ENCODE data around the gene TMEM223.
A peak's percentile ranks its signal among the peaks of the same experiment; 100 is the strongest.
"Not testable (repeated sequence)": the region's sequence is repeated elsewhere in the genome, so short reads cannot be mapped to it uniquely, and the experiment has no call there.

TMEM223 gene

GRCh38 chr11:62791501-62792201 lies at the start of gene TMEM223:
Gene TMEM223 (minus strand): TSS chr11:62792006. CDS start chr11:62791994, 12 bp downstream.
- DNase-seq, result peak; percentile 76

DNA sequence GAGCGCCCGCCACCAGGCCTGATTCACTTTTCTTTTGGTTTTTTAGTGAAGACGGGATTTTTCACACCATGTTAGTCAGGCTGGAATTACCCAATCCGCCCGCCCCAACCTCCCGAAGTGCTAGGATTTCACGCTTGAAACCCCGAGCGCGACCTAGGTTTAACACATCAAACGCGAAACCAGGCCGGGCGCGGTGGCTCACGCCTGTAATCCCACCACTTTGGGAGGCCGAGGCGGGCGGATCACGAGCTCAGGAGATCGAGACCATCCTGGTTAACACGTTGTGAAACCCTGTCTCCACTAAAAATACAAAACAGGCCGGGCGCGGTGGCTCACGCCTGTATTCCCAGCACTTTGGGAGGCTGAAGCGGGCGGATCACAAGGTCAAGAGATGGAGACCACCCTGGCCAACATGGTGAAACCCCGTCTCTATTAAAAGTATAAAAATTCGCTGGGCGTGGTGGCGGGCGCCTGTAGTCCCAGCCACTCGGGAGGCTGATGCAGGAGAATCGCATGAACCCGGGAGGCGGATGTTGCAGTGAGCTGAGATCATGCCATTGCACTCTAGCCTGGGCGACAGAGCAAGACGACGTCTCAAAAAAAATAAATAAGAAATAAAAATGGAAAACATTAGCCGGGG lies 49.0 kb upstream of the TMEM223 start:
- DNase-seq, result peak; percentile 61

GRCh38 chr11:62839050-62839945 lies 47.5 kb upstream of the TMEM223 start, which contains the start of gene WDR74:
Gene WDR74 (minus strand): TSS chr11:62839590. CDS start chr11:62839570, 20 bp downstream.
- DNase-seq, result peak; percentile 87

GRCh38 chr11:62835336-62835735 lies 43.5 kb upstream of the TMEM223 start:
- DNase-seq, result no peak

DNA sequence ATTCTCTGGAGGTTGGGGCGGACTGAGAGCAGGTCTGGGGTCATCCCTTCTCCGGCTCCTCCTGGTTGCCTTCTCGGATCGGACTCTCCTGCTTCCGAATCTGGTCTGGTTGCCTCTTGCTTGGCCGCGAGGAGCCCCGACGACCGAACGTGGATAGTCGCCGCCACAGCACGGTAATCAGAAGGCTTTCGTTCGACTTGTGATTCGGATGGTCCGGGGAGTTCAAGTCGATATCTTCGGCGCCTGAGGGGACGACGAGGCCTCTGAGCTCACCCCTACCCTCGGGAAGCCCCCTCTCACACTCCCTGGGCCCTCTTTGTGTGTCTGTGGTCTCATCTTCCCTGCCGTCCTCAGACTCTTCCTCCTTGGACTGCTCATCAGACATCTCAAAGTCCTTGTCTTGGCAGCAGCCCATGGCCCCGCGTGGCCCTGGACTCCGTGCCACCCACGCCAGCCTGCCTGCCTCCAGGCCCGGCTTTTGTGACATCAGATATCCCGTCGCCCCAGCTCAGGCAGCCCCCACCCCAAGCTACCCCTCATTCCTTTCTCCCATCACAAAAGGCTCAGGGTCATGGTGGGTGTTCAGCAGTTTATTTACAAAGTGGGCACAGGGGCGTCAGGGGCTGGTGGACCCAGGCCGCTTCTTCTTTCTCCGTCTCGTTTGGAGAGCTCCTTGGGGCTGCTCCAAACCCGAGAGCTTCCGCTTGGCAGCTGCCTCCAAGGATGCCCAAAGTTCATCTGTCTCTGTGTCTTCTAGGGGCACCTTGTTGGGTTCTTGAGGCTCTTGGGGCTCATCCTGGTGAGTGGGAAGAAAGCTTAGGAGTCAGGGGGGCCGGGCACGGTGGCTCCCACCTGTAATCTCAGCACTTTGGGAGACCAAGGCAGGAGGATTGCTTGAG lies 40.8 kb upstream of the TMEM223 start, which contains the start of gene TEX54:
TSS of gene TEX54 (minus strand) at position 506 of the 899 bp plus-strand sequence.
- no peak for DNase-seq

DNA sequence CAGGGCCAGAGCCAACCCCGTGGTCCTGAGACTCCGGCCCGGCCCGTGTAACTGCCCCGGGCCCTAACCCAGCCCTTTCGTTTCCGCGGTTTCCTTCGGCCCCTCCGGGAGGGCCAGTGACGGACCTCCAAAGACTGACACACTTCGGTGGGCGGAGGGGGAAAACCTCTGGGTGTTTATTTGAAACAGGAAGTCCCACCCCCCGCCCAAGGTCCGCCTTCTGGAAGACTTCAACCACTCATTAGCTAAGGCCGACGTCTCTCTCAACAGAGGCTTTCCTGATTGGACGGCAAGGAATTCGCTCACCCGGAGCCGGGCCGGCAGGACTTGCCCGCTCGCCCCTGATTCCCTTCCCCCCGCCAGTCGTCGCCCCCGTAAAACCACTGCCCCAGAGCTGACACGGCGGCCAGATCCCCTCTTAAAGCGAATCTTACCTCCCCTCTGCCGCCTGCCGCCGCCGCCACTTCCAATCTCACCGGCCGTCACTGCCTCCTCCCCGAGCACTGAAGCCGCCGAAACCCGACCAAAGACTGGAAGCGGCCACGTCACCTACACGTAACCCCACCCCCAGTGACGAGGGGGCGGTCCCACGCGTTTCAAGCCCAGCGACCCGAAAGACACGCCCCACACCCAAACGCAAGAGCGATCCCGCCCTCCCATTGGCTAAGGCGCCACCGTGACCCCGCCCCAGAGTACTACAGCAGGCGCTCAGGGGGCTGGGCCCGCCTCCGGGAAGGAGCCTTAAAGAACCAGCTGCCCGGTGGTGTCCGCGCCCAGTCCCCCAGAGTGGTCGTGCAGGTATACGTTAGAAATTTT lies 39.9 kb upstream of the TMEM223 start, which contains the start of gene STX5:
TSS of gene STX5 (minus strand) at position 532 of the 816 bp plus-strand sequence. CDS start 808 bp downstream, outside the sequence.
- DNase-seq, result peak; percentile 97

GRCh38 chr11:62830904-62831519 lies 39.2 kb upstream of the TMEM223 start:
- peak; percentile 46 for DNase-seq

- not testable (repeated sequence) for DNase-seq
Observed at GRCh38 chr11:62828130-62828529, 36.3 kb upstream of the TMEM223 start.

- no peak for DNase-seq
Observed at GRCh38 chr11:62823677-62824076, 31.9 kb upstream of the TMEM223 start.

DNA sequence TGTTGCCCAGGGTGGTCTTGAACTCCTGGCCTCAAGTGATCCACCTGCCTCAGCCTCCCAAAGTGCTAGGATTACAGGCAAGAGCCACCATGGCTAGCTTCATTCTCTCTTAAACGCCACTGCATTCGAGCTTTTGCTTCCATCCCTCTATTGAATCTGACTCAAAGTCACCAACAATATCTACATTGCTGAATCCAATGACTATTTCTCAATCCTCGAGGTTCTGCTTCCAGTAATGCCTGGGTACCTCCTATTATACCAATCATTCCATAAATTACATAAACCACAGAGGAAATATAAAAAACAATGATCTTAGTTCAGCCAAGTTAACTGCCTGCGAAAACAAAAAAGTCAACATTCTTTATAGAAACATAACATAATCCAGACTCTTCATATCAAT lies 25.3 kb upstream of the TMEM223 start:
- no peak for DNase-seq

DNA sequence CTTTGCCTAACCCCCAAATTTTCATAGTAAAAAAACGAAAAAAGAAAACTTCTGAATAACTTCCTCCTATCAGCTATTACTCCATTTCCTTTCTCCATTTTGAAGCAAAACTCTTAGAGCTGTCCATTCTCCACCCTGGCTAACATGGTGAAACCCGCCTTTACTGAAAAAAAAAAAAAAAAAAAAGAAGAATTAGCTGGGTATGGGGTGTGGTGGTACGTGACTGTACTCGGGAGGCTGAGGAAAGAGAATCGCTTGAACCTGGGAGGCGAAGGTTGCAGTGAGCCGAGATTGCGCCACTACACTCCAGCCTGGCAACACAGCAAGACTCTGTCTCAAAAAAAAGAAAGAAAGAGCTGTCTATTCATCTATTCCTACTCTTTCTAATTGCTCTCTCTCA lies 24.8 kb upstream of the TMEM223 start:
- DNase-seq, result no peak

- DNase-seq, result no peak
Observed at GRCh38 chr11:62811659-62812058, 19.9 kb upstream of the TMEM223 start.

DNA sequence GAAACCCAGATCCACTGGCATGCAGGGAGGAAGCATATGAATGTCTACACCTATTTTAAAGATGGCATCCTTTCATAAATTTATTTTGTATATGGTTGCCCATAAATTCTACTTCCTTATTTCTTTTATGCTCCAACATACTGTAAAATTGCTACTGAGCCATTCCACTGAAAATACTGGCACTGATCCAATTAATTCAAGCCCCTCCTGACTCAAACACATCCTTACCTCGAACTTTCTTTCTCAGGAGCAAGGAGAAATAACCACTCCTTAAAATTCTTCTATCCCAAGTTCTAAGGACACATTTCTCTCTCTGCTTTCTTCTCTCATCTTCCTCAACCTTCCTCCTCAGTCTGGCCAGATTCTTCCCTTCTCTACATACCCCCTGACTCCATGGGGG lies 18.9 kb upstream of the TMEM223 start:
- no peak for DNase-seq

DNA sequence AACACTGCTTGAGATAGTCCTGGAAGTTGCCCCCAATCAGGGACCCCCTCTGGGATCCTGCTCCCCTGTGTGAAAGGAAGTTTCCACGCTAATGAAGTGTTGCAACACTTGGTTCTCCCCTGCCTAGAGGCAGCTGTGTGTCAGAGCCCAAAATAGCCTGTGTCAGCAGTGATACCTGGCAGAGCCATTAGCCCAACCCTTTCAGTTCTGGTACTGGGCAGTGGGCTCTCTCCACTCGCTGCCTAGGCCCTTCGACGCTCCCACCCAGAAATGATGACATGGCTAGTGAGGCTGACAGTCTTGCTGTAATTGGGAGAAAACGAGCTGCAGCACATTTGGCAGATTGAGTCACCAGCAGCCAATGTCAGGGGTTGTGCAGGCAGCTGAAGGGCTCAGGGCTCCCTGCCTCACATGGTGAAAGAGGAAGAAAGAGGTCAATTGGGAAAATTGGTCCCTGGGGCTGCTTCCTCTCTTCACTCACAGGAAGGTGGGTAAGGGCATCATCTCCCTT lies 14.9 kb upstream of the TMEM223 start:
- no peak for DNase-seq

DNA sequence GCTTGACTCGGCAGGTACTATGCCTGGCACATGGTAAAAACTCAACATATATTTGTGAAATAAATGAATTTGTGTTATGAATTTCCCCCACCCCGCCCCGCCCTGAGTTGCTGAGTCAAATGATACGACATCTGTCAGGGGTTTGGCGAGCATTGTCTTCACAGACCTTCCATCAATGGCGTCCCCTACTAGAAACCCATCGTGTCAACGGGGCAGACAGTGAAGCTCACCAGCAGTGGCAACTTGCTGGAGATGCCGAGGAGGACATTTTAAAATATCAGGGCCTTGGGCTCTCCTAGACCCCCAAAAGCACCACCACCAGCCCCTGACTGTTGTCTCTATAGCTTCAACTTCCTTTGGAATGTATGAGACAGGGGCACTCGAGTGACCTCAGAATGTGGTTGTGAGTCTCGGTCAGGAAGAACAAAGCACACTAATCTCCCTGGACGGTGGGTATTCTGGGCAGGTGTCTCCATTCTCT lies 14.2 kb upstream of the TMEM223 start:
- peak; percentile 62 for DNase-seq

GRCh38 chr11:62805076-62805892 lies 13.5 kb upstream of the TMEM223 start, which contains the start of gene NXF1:
Gene NXF1 (minus strand): TSS chr11:62805440. CDS start chr11:62805356, 84 bp downstream.
- peak; percentile 96 for DNase-seq

- DNase-seq, result peak; percentile 31
Observed at GRCh38 chr11:62804310-62805075, 12.7 kb upstream of the TMEM223 start.

- DNase-seq, result no peak
Observed at GRCh38 chr11:62801071-62801470, 9.3 kb upstream of the TMEM223 start.

Data from NCI-H1105 treated with DMSO at 0.1 percent for 48 hours (cell line).